ENCODE measurements around the gene CDH15.

Gene CDH15

GRCh38 chr16:89166696-89167424, 4.7 kb upstream of the CDH15 start:
- no peak for DNase-seq (ENCODE audit: low spot score in 2 of 2)
- Histone ChIP-seq H3K4me3 (no peak overlapping the region), H3K9me3 (no peaks in the 10 kb centered on the region), H3K36me3 (replicated peaks) (no peaks in the 10 kb centered on the region), H3K27me3 (ENCODE audit: low read depth) (no peaks in the 10 kb centered on the region), H3K4me1 (peaks cover 6% of the 10 kb centered on the region)
- in situ Hi-C loops (cut with MboI; ENCODE audit: low sequenced_read_pairs) = loop anchor here (10.0 kb wide), 2 partner anchors 232 to 352 kb away; partner anchors contain the start of gene APRT

GRCh38 chr16:89167425-89167941, 4.1 kb upstream of the CDH15 start:
- H3K9me3 ChIP-seq = no peaks in the 10 kb centered on the region
- DNase-seq (ENCODE audit: low spot score in 2 of 2) = peak; percentile 70 to 97
- no peaks in the 10 kb centered on the region for H3K36me3 ChIP-seq (replicated peaks)
- H3K27me3 ChIP-seq (ENCODE audit: low read depth) = no peaks in the 10 kb centered on the region
- in situ Hi-C loops (cut with MboI; ENCODE audit: low sequenced_read_pairs) = loop anchor here (10.0 kb wide), 2 partner anchors 233 to 353 kb away; partner anchors contain the start of gene APRT
- H3K4me1 ChIP-seq = peaks cover 6% of the 10 kb centered on the region
- H3K4me3 ChIP-seq = no peak overlapping the region

DNA sequence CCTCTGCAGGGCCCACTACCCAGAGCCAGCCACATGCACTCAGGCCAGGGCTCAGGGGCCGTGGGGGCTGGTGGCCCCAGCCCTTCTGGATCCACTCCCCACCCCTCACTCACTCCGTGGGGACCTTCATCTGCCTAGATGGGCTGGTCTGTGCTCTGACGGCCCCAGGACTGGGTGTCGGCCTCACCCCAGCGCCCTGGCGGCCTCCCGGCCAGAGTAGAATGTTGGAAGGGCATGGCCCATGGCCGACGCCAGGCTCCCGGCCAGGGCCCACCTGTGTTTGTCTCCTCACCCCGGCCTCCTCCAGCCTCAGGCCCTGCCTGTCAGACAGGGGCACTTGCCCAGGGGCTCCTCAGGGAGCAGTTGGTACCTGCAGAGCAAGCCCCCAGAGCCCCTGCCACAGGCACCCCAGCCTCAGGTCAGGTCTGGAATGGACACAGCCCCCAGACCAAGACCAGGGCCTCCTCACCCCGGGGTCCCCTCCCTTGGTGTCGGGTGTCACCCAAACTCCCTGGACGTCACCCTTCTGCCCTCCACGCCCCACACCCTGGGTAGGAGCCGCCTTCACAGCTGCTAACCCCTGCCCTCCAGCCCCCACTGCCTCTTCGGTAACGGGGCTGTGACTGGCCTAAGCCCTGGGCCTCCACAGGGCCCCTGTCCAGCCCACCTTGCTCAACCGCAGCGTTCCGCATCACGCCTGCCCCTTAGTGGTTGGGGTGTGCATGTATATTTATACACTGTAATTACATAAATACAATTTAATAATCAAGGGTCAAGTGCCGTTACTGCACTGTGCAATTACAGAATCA, 3.0 kb upstream of the CDH15 start:
- Histone ChIP-seq H3K9me3 (no peaks in the 10 kb centered on the region), H3K27me3 (ENCODE audit: low read depth) (peaks cover 3% of the 10 kb centered on the region; the same call in 1 of the 2 replicates), H3K36me3 (replicated peaks) (no peaks in the 10 kb centered on the region), H3K4me3 (no peak overlapping the region), H3K4me1 (peaks cover 6% of the 10 kb centered on the region)
- in situ Hi-C loops (cut with MboI; ENCODE audit: low sequenced_read_pairs) = loop anchor here (10.0 kb wide), 2 partner anchors 234 to 354 kb away; partner anchors contain the start of gene APRT
- no peak for DNase-seq (ENCODE audit: low spot score in 2 of 2)

- DNase-seq (ENCODE audit: low spot score in 2 of 2) = no peak
- no peaks in the 10 kb centered on the region for H3K9me3 ChIP-seq
- peaks cover 3% of the 10 kb centered on the region; the same call in 1 of the 2 replicates for H3K27me3 ChIP-seq (ENCODE audit: low read depth)
- no peak overlapping the region for H3K4me3 ChIP-seq
- peaks cover 6% of the 10 kb centered on the region for H3K4me1 ChIP-seq
- in situ Hi-C loops (cut with MboI; ENCODE audit: low sequenced_read_pairs) = loop anchor here (10.0 kb wide), 2 partner anchors 235 to 355 kb away; partner anchors contain the start of gene APRT
- H3K36me3 ChIP-seq (replicated peaks) = no peaks in the 10 kb centered on the region
Measured at GRCh38 chr16:89169778-89170177, 1.8 kb upstream of the CDH15 start.

GRCh38 chr16:89170346-89171215, 967 bp upstream of the CDH15 start:
- peaks cover 3% of the 10 kb centered on the region; the same call in 1 of the 2 replicates for H3K27me3 ChIP-seq (ENCODE audit: low read depth)
- H3K9me3 ChIP-seq = no peaks in the 10 kb centered on the region
- DNase-seq (ENCODE audit: low spot score in 2 of 2) = peak in 1 of 2 experiments; percentile 44
- no peaks in the 10 kb centered on the region for H3K36me3 ChIP-seq (replicated peaks)
- peaks cover 6% of the 10 kb centered on the region for H3K4me1 ChIP-seq
- in situ Hi-C loops (cut with MboI; ENCODE audit: low sequenced_read_pairs) = no loop called here
- H3K4me3 ChIP-seq = peak overlapping the region; percentile 16

DNA sequence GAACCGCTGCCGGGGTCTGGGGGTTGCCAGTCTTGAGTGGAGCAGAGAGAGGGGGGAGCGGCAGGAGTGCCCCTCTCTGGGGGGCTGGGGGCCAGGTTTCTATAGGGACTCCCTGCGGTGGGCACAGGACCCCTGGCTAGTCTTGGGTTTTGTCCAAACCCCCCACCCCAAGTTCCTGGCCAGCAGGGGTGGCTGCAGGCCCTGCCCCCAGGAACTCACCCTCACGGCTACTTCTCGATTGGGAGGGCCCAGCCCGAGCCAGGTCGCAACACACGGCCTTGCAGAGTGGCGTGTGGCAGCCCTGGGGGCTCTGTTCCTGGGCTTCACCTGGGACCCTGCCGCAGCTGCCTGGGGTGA, 601 bp downstream of the CDH15 start:
- Histone ChIP-seq H3K4me3 (no peak overlapping the region), H3K36me3 (replicated peaks) (no peaks in the 10 kb centered on the region), H3K4me1 (peaks cover 5% of the 10 kb centered on the region), H3K9me3 (no peaks in the 10 kb centered on the region), H3K27me3 (ENCODE audit: low read depth) (peaks cover 3% of the 10 kb centered on the region; the same call in 1 of the 2 replicates)
- in situ Hi-C loops (cut with MboI; ENCODE audit: low sequenced_read_pairs) = no loop called here
- no peak for DNase-seq (ENCODE audit: low spot score in 2 of 2)

- DNase-seq (ENCODE audit: low spot score in 2 of 2) = no peak
- Histone ChIP-seq H3K27me3 (ENCODE audit: low read depth) (peaks cover 3% of the 10 kb centered on the region; the same call in 1 of the 2 replicates), H3K36me3 (replicated peaks) (no peaks in the 10 kb centered on the region), H3K4me3 (no peak overlapping the region), H3K4me1 (peaks cover 3% of the 10 kb centered on the region), H3K9me3 (no peaks in the 10 kb centered on the region)
- in situ Hi-C loops (cut with MboI; ENCODE audit: low sequenced_read_pairs) = no loop called here
Measured at GRCh38 chr16:89172528-89173173, 1.1 kb downstream of the CDH15 start.

- H3K27me3 ChIP-seq (ENCODE audit: low read depth) = peaks cover 3% of the 10 kb centered on the region; the same call in 1 of the 2 replicates
- in situ Hi-C loops (cut with MboI; ENCODE audit: low sequenced_read_pairs) = no loop called here
- DNase-seq (ENCODE audit: low spot score in 2 of 2) = no peak
- peaks cover 3% of the 10 kb centered on the region for H3K4me1 ChIP-seq
- no peak overlapping the region for H3K4me3 ChIP-seq
- no peaks in the 10 kb centered on the region for H3K36me3 ChIP-seq (replicated peaks)
- H3K9me3 ChIP-seq = no peaks in the 10 kb centered on the region
Measured at GRCh38 chr16:89173174-89173921, 1.8 kb downstream of the CDH15 start.

DNA sequence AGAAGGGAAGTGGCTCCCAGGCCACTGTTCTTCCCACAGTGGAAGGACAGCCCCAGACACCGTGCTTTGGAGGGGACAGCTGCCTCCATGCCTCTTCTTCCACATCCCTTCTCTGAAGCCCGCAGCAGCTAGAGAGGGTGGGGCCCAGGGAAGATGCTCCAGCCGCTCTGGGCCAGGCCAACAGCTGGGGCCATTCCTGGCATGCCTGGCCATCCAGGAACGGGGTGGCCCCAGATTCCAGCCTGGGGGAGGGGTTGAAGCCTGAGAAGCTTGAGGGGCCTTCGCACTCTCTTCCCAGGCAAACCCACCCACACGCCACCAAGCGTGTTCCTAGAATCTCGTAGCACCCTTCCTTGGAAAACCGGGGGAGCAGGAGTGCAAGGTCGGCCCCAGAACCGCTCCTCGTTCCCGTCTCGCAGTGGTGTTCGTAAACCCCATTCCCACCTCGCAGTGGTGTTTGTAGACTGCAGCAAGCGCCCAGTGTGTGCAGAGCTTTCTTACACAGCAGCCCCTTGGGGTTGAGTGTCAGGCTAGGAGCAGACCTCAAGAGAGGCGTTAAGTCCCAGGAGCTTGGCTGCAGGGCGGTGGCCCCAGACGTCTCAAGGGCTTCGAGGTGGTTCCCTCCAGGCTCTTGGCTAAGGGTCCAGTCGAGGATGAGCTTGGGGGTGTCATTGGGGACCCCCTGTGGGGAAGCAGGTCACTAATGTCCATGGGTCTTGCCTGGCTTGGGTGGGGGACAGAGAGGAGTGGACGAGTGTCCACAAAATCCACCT, 2.7 kb downstream of the CDH15 start:
- Histone ChIP-seq H3K36me3 (replicated peaks) (no peaks in the 10 kb centered on the region), H3K4me1 (peaks cover 3% of the 10 kb centered on the region), H3K9me3 (no peaks in the 10 kb centered on the region), H3K4me3 (no peak overlapping the region), H3K27me3 (ENCODE audit: low read depth) (peaks cover 3% of the 10 kb centered on the region; the same call in 1 of the 2 replicates)
- in situ Hi-C loops (cut with MboI; ENCODE audit: low sequenced_read_pairs) = no loop called here
- no peak for DNase-seq (ENCODE audit: low spot score in 2 of 2)

GRCh38 chr16:89174877-89175276, 3.3 kb downstream of the CDH15 start:
- Histone ChIP-seq H3K36me3 (replicated peaks) (no peaks in the 10 kb centered on the region), H3K4me1 (peaks cover 3% of the 10 kb centered on the region), H3K27me3 (ENCODE audit: low read depth) (peaks cover 3% of the 10 kb centered on the region; the same call in 1 of the 2 replicates)

DNA sequence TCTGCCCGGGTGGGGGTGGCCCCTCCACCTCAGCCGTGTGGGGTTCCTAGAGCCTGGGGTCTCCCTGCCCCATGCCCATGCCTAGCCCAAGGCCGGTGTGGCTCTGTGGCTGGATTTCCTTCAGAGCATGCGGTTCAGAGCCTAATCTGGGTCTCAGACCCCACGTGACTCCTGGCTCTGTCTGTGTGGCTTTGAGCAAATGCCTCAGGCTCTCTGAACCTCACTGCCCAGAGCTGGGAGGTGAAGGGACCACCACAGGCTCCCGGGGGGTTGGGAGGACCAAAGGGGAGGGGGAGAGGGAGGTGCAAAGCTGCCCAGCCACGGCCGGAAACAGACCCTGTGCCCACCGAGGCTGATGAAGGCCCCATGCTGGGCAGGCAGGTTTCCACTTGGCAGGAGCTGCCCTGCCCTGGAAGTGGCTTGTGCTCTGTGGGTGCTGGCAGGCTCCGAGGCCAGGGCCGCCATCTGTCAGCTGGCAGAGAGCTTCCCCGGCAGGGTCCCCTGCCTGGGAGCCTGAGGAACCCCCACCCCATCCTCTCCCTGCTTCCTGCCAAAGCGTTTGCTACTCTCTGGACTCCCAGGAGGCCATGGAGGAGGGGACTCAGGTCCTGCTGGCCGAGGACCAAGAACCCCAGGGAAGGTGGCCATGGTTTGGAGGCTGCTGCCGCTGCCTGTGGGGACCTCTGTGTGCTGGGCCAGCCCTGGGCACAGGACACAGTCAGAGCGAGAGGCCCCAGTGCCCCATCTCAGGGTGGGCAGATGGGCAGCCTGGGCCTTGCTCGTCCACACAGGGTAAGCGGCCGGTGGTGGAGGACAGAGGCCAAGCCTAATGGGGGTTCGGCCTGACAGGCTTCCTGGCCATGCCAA, 4.0 kb downstream of the CDH15 start:
- Histone ChIP-seq H3K36me3 (replicated peaks) (no peaks in the 10 kb centered on the region), H3K27me3 (ENCODE audit: low read depth) (peaks cover 3% of the 10 kb centered on the region; the same call in 1 of the 2 replicates), H3K4me3 (no peak overlapping the region), H3K9me3 (no peaks in the 10 kb centered on the region), H3K4me1 (peaks cover 3% of the 10 kb centered on the region)
- no peak for DNase-seq (ENCODE audit: low spot score in 2 of 2)
- in situ Hi-C loops (cut with MboI; ENCODE audit: low sequenced_read_pairs) = no loop called here

More at GRCh38 chr16:89174877-89175276, 3.3 kb downstream of the CDH15 start:
- in situ Hi-C loops (cut with MboI; ENCODE audit: low sequenced_read_pairs) = no loop called here
- no peak for DNase-seq (ENCODE audit: low spot score in 2 of 2)
- no peak overlapping the region for H3K4me3 ChIP-seq
- no peaks in the 10 kb centered on the region for H3K9me3 ChIP-seq
